ENCODE results near the gene RUBCNL. TPM values are rescaled to one million over a fixed set of nuclear protein-coding genes. Genes with fewer than 3 reads are reported as not detected.

The RUBCNL gene
- total RNA-seq, 6 donors from 2014 or later, result 1.8 to 5.4 (median 5.0) TPM

- H3K9me3 ChIP-seq, result no peaks in the 10 kb centered on the region
- H3K36me3 ChIP-seq, result no peaks in the 10 kb centered on the region
- H3K4me1 ChIP-seq, result peaks cover 12 to 20% (median 15%) of the 10 kb centered on the region in 4 donors
- no peak overlapping the region for H3K4me3 ChIP-seq
- H3K27ac ChIP-seq, result peak overlapping the region; percentile 57 to 82 (median 75)
- peak; percentile 61 to 85 for ATAC-seq (ENCODE audit: low FRiP score in 2 of 2)
- no peak for DNase-seq
- TF ChIP-seq CTCF (IDR thresholded peaks at IDR 0.05) (no peak), POLR2A (IDR thresholded peaks at IDR 0.05) (peak in 1 of 4 donors; percentile 2)
- no peaks in the 10 kb centered on the region for H3K27me3 ChIP-seq
- WGBS, 2 donors, result 66 to 72% methylated on average over 3 of the region's 3 CpGs
Measured at GRCh38 chr13:46296115-46296822, 90.8 kb downstream of the RUBCNL start.

- ATAC-seq (ENCODE audit: low FRiP score in 2 of 2) (peak; percentile 78 to 79), DNase-seq (peak in 1 of 2 donors; percentile 63)
- H3K9me3 ChIP-seq, result no peaks in the 10 kb centered on the region
- peak overlapping the region; percentile 57 to 82 (median 75) for H3K27ac ChIP-seq
- no peaks in the 10 kb centered on the region for H3K36me3 ChIP-seq
- TF ChIP-seq POLR2A (IDR thresholded peaks at IDR 0.05), result peak in 1 of 4 donors; percentile 30
- TF ChIP-seq CTCF (IDR thresholded peaks at IDR 0.05), result no peak
- TF ChIP-seq EP300 (IDR thresholded peaks at IDR 0.05), result peak in 3 of 4 donors; percentile 3 to 76 (median 21)
- TF ChIP-seq POLR2AphosphoS5 (IDR thresholded peaks at IDR 0.05), result peak; percentile 85 to 91
- WGBS, 2 donors, result 42 to 51% methylated on average over 7 of the region's 7 CpGs
- H3K4me1 ChIP-seq, result peaks cover 12 to 20% (median 15%) of the 10 kb centered on the region in 4 donors
- no peak overlapping the region for H3K4me3 ChIP-seq
- H3K27me3 ChIP-seq, result no peaks in the 10 kb centered on the region
Measured at GRCh38 chr13:46295491-46296114, 91.4 kb downstream of the RUBCNL start.

GRCh38 chr13:46293436-46293835, 93.6 kb downstream of the RUBCNL start:
- H3K36me3 ChIP-seq, result no peaks in the 10 kb centered on the region
- H3K9me3 ChIP-seq, result no peaks in the 10 kb centered on the region
- H3K4me3 ChIP-seq, result no peak overlapping the region
- H3K27me3 ChIP-seq, result no peaks in the 10 kb centered on the region
- ATAC-seq (ENCODE audit: low FRiP score in 2 of 2), result no peak
- peaks cover 12 to 26% (median 16%) of the 10 kb centered on the region in 4 donors for H3K4me1 ChIP-seq
- no peak overlapping the region for H3K27ac ChIP-seq
- 73 to 82% methylated on average over 3 of the region's 3 CpGs for WGBS, 2 donors
- DNase-seq, result no peak
- TF ChIP-seq EP300 (IDR thresholded peaks at IDR 0.05), result no peak
- no peak for TF ChIP-seq POLR2AphosphoS5 (IDR thresholded peaks at IDR 0.05)
- no peak for TF ChIP-seq POLR2A (IDR thresholded peaks at IDR 0.05)
- TF ChIP-seq CTCF (IDR thresholded peaks at IDR 0.05), result no peak

Small RNAs within 50 kb of the gene (small RNA-seq; reads per million reads assigned to genes)
- gene RNU2-6P (0.14 to 12.4 (median 1.2) reads per million in 4 donors), gene RNU6-68P (0 reads per million in 4 donors)

Other genes starting within 250 kb of the RUBCNL start
- 100 to 1,000 TPM in 4 of 6 donors, 10 to 100 TPM in 2; 72.3 to 331 (median 129) TPM for gene LCP1, start 205.1 kb downstream of the RUBCNL start, total RNA-seq
- gene LRRC63, start 175.3 kb downstream of the RUBCNL start, total RNA-seq, result 1 to 10 TPM in 2 of 6 donors, under 1 TPM in 3, not detected in 1; 0.33 to 3.1 (median 0.66) TPM
- gene LRCH1, start 165.9 kb upstream of the RUBCNL start, total RNA-seq, result 10 to 100 TPM; 17.2 to 27.0 (median 22.7) TPM